DND-41 (cell line): ENCODE data around the gene CDK17.

Source experiments
- CTCF ChIP-seq: IDR thresholded peaks from 2 replicates; pipeline ENCODE4 v1.5.1; 2012; ENCODE audit warnings: borderline replicate concordance, low read length, moderate library complexity, mild to moderate bottlenecking; ENCODE audit not compliant: poor library complexity, severe bottlenecking; ENCODE audit errors: extremely low read depth
- EZH2 ChIP-seq: IDR thresholded peaks from 3 replicates; pipeline ENCODE4 v1.6.1; 2012; ENCODE audit warnings: borderline replicate concordance, low read depth, mild to moderate bottlenecking, moderate library complexity, low read length, inconsistent platforms; ENCODE audit not compliant: severe bottlenecking

GRCh38 chr12:96421014-96421413 lies 20.8 kb upstream of the CDK17 start:
- TF ChIP-seq CTCF = no peak
- no peak for TF ChIP-seq EZH2
